ENCODE data around the gene ITCH.
A peak's percentile ranks its signal among the peaks of the same experiment; 100 is the strongest.
"Not testable (repeated sequence)": the region's sequence is repeated elsewhere in the genome, so short reads cannot be mapped to it uniquely, and the experiment has no call there.

ITCH gene

DNA sequence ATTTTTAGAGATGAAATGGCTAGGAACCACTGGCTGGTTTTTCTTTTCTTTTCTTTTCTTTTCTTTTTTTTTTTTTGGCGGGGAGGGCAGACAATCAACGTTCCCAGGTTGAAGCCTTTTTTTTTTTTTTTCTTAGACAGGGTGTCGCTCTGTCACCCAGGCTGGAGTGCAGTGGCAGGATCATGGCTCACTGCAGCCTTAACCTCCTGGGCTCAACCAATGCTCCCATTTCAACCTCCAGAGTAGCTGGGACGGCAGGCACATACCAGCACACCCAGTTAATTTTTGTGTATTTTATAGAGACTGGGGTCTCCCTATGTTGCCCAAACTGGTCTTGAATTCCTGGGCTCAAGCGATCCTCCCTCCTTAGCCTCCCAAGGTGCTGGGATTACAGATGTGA is 18.8 kb upstream of the ITCH start:
- Histone ChIP-seq H4K20me1 (no peaks in the 10 kb centered on the region), H3K9ac (no peak overlapping the region), H3K4me1 (peaks cover 22% of the 10 kb centered on the region), H3K9me3 (no peaks in the 10 kb centered on the region), H3K36me3 (no peaks in the 10 kb centered on the region), H3K4me2 (no peak overlapping the region), H3K27me3 (no peaks in the 10 kb centered on the region), H3K27ac (no peak overlapping the region), H3K4me3 (no peak overlapping the region)
- TF ChIP-seq Cebpa-rat (IDR thresholded peaks at IDR 0.05), result no peak

GRCh38 chr20:34345402-34345736 is 17.7 kb upstream of the ITCH start:
- Histone ChIP-seq H4K20me1 (no peaks in the 10 kb centered on the region), H3K36me3 (no peaks in the 10 kb centered on the region), H3K4me3 (no peak overlapping the region), H3K27me3 (no peaks in the 10 kb centered on the region), H3K9me3 (no peaks in the 10 kb centered on the region), H3K4me2 (no peak overlapping the region), H3K9ac (no peak overlapping the region), H3K4me1 (peaks cover 10% of the 10 kb centered on the region), H3K27ac (no peak overlapping the region)
- no peak for TF ChIP-seq Cebpa-rat (IDR thresholded peaks at IDR 0.05)

- not testable (repeated sequence) for H3K4me3 ChIP-seq, H3K4me2 ChIP-seq, H3K27ac ChIP-seq, H3K9ac ChIP-seq, H3K27me3 ChIP-seq, H3K9me3 ChIP-seq, H3K4me1 ChIP-seq, H3K36me3 ChIP-seq, H4K20me1 ChIP-seq
These were observed 17.1 kb upstream of the ITCH start for GRCh38 chr20:34345839-34346532.

GRCh38 chr20:34346533-34346865 is 16.6 kb upstream of the ITCH start:
- not testable (repeated sequence) for H3K27ac ChIP-seq, H3K9me3 ChIP-seq, H3K27me3 ChIP-seq, H4K20me1 ChIP-seq, H3K36me3 ChIP-seq, H3K9ac ChIP-seq, H3K4me2 ChIP-seq, H3K4me1 ChIP-seq, H3K4me3 ChIP-seq
- peak; percentile 28; the same call in 1 of the 2 replicates for TF ChIP-seq Cebpa-rat (IDR thresholded peaks at IDR 0.05)

DNA sequence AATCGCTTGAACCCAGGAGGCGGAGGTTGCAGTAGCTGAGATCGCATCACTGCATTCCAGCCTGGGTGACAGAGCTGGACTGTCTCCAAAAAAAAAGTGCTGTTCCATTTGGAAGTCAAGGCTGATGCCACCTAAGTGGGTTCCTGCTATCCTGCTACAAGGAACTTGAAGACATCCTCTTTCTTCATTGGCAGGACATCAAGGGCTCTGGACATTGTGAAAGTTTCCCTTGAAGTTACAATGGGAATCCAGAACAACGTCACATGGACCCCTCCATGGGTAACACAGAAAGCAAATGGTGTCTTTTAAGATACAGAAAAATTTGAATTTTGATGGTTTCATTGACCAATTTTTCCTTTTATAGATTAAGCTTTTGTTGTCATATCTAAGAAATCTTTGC is 15.5 kb upstream of the ITCH start:
- no peak for TF ChIP-seq Cebpa-rat (IDR thresholded peaks at IDR 0.05)
- no peaks in the 10 kb centered on the region for H3K4me1 ChIP-seq

GRCh38 chr20:34350095-34350494 is 13.0 kb upstream of the ITCH start:
- no peak overlapping the region for H3K27ac ChIP-seq

More for the DNA sequence above, 15.5 kb upstream of the ITCH start:
- Histone ChIP-seq H3K4me2 (no peak overlapping the region), H4K20me1 (no peaks in the 10 kb centered on the region), H3K27ac (no peak overlapping the region), H3K9me3 (no peaks in the 10 kb centered on the region), H3K27me3 (no peaks in the 10 kb centered on the region), H3K9ac (no peak overlapping the region), H3K4me3 (no peak overlapping the region), H3K36me3 (no peaks in the 10 kb centered on the region)

GRCh38 chr20:34353467-34353866 is 9.6 kb upstream of the ITCH start:
- H3K27ac ChIP-seq, H3K27me3 ChIP-seq, H3K4me3 ChIP-seq, H3K4me2 ChIP-seq, H3K4me1 ChIP-seq, H3K36me3 ChIP-seq, H4K20me1 ChIP-seq, H3K9me3 ChIP-seq, H3K9ac ChIP-seq: not testable (repeated sequence)

More at GRCh38 chr20:34350095-34350494, 13.0 kb upstream of the ITCH start:
- H3K4me3 ChIP-seq, result no peak overlapping the region
- H3K27me3 ChIP-seq, result no peaks in the 10 kb centered on the region
- H4K20me1 ChIP-seq, result no peaks in the 10 kb centered on the region
- no peaks in the 10 kb centered on the region for H3K36me3 ChIP-seq
- H3K9ac ChIP-seq, result no peak overlapping the region
- no peaks in the 10 kb centered on the region for H3K4me1 ChIP-seq
- H3K9me3 ChIP-seq, result no peaks in the 10 kb centered on the region
- H3K4me2 ChIP-seq, result no peak overlapping the region
- TF ChIP-seq Cebpa-rat (IDR thresholded peaks at IDR 0.05), result no peak

DNA sequence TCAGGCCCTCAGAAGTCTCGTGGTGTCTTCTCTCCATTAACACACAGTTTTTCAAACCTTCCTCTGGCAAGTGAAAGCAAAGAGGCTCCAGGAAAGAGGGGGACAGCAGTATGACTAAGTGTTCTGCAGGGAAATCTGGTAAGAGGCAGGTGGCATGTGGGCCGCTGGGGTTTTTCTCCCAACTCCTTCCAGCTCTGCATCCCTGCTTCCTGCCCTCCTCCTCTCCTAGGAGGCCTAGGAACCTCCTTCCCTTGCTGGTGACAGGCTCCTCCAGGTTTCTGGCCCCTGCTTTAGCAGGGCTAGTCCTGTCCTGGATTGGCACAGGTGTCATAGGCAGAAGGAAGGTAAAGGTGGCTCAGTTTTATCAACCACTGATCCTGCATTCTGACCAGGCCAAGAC is 7.6 kb upstream of the ITCH start:
- Histone ChIP-seq H3K9me3 (no peaks in the 10 kb centered on the region), H3K4me3 (no peak overlapping the region), H3K4me1 (no peaks in the 10 kb centered on the region), H3K36me3 (no peaks in the 10 kb centered on the region), H3K9ac (no peak overlapping the region), H4K20me1 (no peaks in the 10 kb centered on the region), H3K27ac (no peak overlapping the region), H3K27me3 (no peaks in the 10 kb centered on the region), H3K4me2 (no peak overlapping the region)
- TF ChIP-seq Cebpa-rat (IDR thresholded peaks at IDR 0.05), result no peak

DNA sequence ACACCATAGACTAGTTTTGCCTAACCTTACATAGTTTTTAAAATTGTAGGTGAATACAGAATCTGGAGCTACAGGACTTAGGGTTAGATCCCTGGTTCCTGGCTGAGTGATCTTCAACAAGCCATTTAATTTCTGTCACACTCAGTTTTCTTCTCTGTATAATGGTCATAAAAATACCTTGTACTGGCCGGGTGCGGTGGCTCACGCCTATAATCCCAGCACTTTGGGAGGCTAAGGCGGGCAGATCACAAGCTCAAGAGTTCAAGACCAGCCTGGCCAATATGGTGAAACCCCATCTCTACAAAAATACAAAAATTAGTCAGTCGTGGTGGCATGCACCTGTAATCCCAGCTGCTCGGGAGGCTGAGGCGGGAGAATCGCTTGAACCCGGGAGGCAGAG is 3.3 kb upstream of the ITCH start:
- H3K27ac ChIP-seq, H3K4me2 ChIP-seq, H3K36me3 ChIP-seq, H3K9me3 ChIP-seq, H3K27me3 ChIP-seq, H3K9ac ChIP-seq, H3K4me3 ChIP-seq: not testable (repeated sequence)
- Histone ChIP-seq H3K4me1 (peaks cover 17% of the 10 kb centered on the region), H4K20me1 (peaks cover 11% of the 10 kb centered on the region; the same call in 1 of the 2 replicates)

GRCh38 chr20:34362502-34363061 is 491 bp upstream of the ITCH start:
- TF ChIP-seq Cebpa-rat (IDR thresholded peaks at IDR 0.05), result no peak
- peak overlapping the region; percentile 97; the same call in 1 of the 2 replicates for H3K9ac ChIP-seq
- H3K4me3 ChIP-seq, result peak overlapping the region; percentile 92
- H3K27ac ChIP-seq, result peak overlapping the region; percentile 95; the same call in 1 of the 2 replicates
- H3K36me3 ChIP-seq, result peaks cover 12% of the 10 kb centered on the region; the same call in 1 of the 2 replicates
- peaks cover 44% of the 10 kb centered on the region for H3K4me1 ChIP-seq
- no peaks in the 10 kb centered on the region for H3K9me3 ChIP-seq
- H3K27me3 ChIP-seq, result no peaks in the 10 kb centered on the region
- H4K20me1 ChIP-seq, result peaks cover 40% of the 10 kb centered on the region
- H3K4me2 ChIP-seq, result peak overlapping the region; percentile 82

All from BLaER1 (cell line).